CD4-positive, alpha-beta T cell treated with Interleukin-15 for 4 hours (primary cell): ENCODE results near the gene WDR72.
"Not testable (repeated sequence)": the region's sequence is repeated elsewhere in the genome, so short reads cannot be mapped to it uniquely, and the experiment has no call there.

ENCODE experiments used
- DNase-seq: peaks from one replicate; pipeline ENCODE4 v3.0.0-alpha.2; 2020; ENCODE audit warnings: low spot score

WDR72 gene

GRCh38 chr15:53589520-53590057 is 169.9 kb downstream of the WDR72 start:
- no peak for DNase-seq

- no peak for DNase-seq
These were observed 170.7 kb downstream of the WDR72 start for GRCh38 chr15:53588773-53589172.

GRCh38 chr15:53586799-53587198 is 172.7 kb downstream of the WDR72 start:
- no peak for DNase-seq

- DNase-seq: no peak
These were observed 177.9 kb downstream of the WDR72 start for GRCh38 chr15:53581513-53581912.

GRCh38 chr15:53580366-53580765 is 179.1 kb downstream of the WDR72 start:
- DNase-seq: no peak

GRCh38 chr15:53576841-53577240 is 182.6 kb downstream of the WDR72 start:
- no peak for DNase-seq

GRCh38 chr15:53573091-53573490 is 186.4 kb downstream of the WDR72 start:
- no peak for DNase-seq

- no peak for DNase-seq
These were observed 189.5 kb downstream of the WDR72 start for GRCh38 chr15:53569751-53570480.

GRCh38 chr15:53566912-53567311 is 192.6 kb downstream of the WDR72 start:
- no peak for DNase-seq

GRCh38 chr15:53565721-53566120 is 193.7 kb downstream of the WDR72 start:
- no peak for DNase-seq

GRCh38 chr15:53564647-53565046 is 194.8 kb downstream of the WDR72 start:
- no peak for DNase-seq

- no peak for DNase-seq
These were observed 195.8 kb downstream of the WDR72 start for GRCh38 chr15:53563627-53564026.

GRCh38 chr15:53559364-53560277 is 199.8 kb downstream of the WDR72 start:
- DNase-seq: no peak

- DNase-seq: no peak
These were observed 201.1 kb downstream of the WDR72 start for GRCh38 chr15:53558384-53558783.

GRCh38 chr15:53555226-53555625 is 204.2 kb downstream of the WDR72 start:
- no peak for DNase-seq

GRCh38 chr15:53549697-53550305 is 209.7 kb downstream of the WDR72 start:
- DNase-seq: no peak

- no peak for DNase-seq
These were observed 211.2 kb downstream of the WDR72 start for GRCh38 chr15:53548236-53548635.

GRCh38 chr15:53540626-53541300 is 218.7 kb downstream of the WDR72 start:
- DNase-seq: not testable (repeated sequence)

GRCh38 chr15:53539878-53540277 is 219.6 kb downstream of the WDR72 start:
- DNase-seq: no peak

GRCh38 chr15:53536479-53537120 is 222.9 kb downstream of the WDR72 start:
- DNase-seq: no peak

- no peak for DNase-seq
These were observed 223.6 kb downstream of the WDR72 start for GRCh38 chr15:53535886-53536285.
